ENCODE measurements around the gene SH2D6.
A peak's percentile ranks its signal among the peaks of the same experiment; 100 is the strongest.

The SH2D6 gene

DNA sequence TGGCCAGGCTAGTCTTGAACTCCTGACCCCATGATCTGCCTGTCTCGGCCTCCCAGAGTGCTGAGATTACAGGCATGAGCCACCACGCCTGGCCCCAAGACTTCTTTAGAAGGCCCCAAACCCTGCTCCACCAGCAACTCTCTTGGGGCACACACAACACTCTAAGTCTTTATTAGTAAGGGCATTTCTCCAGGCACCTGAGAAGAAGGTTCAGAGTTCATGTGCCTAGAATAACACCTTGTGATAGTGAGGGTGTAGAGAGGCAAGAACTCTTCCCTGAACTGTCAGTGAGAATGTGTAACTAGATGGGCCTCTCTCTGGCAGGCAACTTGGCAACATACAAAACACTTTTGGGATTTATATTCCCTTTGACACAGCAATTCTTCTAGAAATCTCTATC is 43.8 kb downstream of the SH2D6 start (continued):
- TF ChIP-seq, protein P1, sequence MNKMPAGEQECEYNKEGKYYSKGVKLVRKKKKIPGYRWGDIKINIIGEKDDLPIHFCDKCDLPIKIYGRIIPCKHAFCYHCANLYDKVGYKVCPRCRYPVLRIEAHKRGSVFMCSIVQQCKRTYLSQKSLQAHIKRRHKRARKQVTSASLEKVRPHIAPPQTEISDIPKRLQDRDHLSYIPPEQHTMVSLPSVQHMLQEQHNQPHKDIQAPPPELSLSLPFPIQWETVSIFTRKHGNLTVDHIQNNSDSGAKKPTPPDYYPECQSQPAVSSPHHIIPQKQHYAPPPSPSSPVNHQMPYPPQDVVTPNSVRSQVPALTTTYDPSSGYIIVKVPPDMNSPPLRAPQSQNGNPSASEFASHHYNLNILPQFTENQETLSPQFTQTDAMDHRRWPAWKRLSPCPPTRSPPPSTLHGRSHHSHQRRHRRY (tag by site-specific recombination; IDR thresholded peaks at IDR 0.05) = no peak
- TF ChIP-seq GLI4 (tag by site-specific recombination; IDR thresholded peaks at IDR 0.05) (no peak), TSHZ1 (tag by site-specific recombination; IDR thresholded peaks at IDR 0.05; ENCODE audit: borderline replicate concordance) (no peak)

DNA sequence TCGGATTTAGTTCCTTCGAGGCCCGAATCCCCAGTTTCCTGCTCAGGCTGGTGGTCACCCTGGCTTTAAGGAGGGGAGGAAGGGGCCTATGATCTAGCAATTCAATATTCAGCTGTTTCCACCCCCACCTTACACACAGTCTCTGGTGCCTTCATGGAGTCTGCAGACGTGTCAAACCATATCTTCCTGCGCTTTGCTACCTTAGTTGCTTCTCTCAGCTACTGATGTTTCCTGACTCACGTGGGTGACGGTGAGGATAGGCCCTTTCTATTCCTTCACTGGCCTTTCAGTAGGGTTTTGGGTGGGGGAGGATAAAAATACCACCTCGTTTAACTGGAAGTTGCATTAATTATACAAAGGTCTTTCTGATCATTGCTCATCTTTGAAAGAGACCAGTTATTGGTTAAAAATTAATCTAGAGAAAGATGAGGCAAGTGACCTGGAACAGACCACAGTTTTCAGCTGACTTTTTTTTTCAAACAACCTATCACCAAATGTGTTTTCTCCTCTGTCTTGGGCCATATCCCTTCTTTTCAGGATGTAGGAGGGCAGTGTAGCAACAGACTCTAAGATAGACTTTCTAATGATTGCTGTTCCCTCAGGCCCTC is 49.7 kb downstream of the SH2D6 start:
- ChIA-PET POLR2A (interaction anchor here (0.9 to 1.4 kb wide), 4 partner anchors 8 to 70 kb away, joined by 3 to 10 read pairs (median 4); partner anchors contain the start of genes MAT2A and SH2D6), CTCF (interaction anchor here (0.5 to 1.2 kb wide), 3 partner anchors 27 to 69 kb away, joined by 3 read pairs; no protein-coding TSS in a partner anchor)
- no peak overlapping the region for H3K4me3 ChIP-seq (ENCODE audit: low read depth, low read length)
- H3K36me3 ChIP-seq (ENCODE audit: control insufficient read depth in 2 of 2, insufficient read depth in 1 of 2, low read length in 2 of 2) = no peaks in the 10 kb centered on the region
- no peaks in the 10 kb centered on the region for H3K4me1 ChIP-seq (ENCODE audit: control insufficient read depth, insufficient read depth, low read length)
- H3K27ac ChIP-seq (ENCODE audit: extremely low read depth, low read depth, low read length) = no peak overlapping the region
- TF ChIP-seq, protein P2, sequence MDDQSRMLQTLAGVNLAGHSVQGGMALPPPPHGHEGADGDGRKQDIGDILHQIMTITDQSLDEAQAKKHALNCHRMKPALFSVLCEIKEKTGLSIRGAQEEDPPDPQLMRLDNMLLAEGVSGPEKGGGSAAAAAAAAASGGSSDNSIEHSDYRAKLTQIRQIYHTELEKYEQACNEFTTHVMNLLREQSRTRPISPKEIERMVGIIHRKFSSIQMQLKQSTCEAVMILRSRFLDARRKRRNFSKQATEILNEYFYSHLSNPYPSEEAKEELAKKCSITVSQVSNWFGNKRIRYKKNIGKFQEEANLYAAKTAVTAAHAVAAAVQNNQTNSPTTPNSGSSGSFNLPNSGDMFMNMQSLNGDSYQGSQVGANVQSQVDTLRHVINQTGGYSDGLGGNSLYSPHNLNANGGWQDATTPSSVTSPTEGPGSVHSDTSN (CRISPR knock-in tag; IDR thresholded peaks at IDR 0.05) = no peak
- TF ChIP-seq, protein P3, sequence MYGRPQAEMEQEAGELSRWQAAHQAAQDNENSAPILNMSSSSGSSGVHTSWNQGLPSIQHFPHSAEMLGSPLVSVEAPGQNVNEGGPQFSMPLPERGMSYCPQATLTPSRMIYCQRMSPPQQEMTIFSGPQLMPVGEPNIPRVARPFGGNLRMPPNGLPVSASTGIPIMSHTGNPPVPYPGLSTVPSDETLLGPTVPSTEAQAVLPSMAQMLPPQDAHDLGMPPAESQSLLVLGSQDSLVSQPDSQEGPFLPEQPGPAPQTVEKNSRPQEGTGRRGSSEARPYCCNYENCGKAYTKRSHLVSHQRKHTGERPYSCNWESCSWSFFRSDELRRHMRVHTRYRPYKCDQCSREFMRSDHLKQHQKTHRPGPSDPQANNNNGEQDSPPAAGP (tag by site-specific recombination; IDR thresholded peaks at IDR 0.05) = no peak
- TF ChIP-seq ZNF366 (tag by site-specific recombination; conservative IDR thresholded peaks at IDR 0.05) (no peak), ZEB2 (tag by site-specific recombination; IDR thresholded peaks at IDR 0.05) (no peak), KLF9 (tag by site-specific recombination; IDR thresholded peaks at IDR 0.05; ENCODE audit: low read depth) (no peak), SP2 (tag by site-specific recombination; IDR thresholded peaks at IDR 0.05) (no peak), ZNF521 (tag by site-specific recombination; IDR thresholded peaks at IDR 0.05) (no peak), ZNF654 (tag by site-specific recombination; IDR thresholded peaks at IDR 0.05; ENCODE audit: low read depth) (no peak), BCL11B (tag by site-specific recombination; IDR thresholded peaks at IDR 0.05; ENCODE audit: low read depth) (no peak)
- TF ChIP-seq, protein P4, sequence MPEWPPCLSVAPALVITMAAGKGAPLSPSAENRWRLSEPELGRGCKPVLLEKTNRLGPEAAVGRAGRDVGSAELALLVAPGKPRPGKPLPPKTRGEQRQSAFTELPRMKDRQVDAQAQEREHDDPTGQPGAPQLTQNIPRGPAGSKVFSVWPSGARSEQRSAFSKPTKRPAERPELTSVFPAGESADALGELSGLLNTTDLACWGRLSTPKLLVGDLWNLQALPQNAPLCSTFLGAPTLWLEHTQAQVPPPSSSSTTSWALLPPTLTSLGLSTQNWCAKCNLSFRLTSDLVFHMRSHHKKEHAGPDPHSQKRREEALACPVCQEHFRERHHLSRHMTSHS (tag by site-specific recombination; IDR thresholded peaks at IDR 0.05) = no peak
- H3K9me3 ChIP-seq (ENCODE audit: control insufficient read depth, insufficient read depth, low read depth, low read length) = no peaks in the 10 kb centered on the region

- ChIA-PET CTCF (interaction anchor here (0.5 to 1.2 kb wide), 3 partner anchors 27 to 68 kb away, joined by 3 read pairs; no protein-coding TSS in a partner anchor), POLR2A (interaction anchor here (0.6 to 1.4 kb wide), 5 partner anchors 8 to 70 kb away, joined by 3 to 10 read pairs (median 6); partner anchors contain the start of genes MAT2A and SH2D6)
- Histone ChIP-seq H3K27ac (ENCODE audit: extremely low read depth, low read depth, low read length) (no peak overlapping the region), H3K4me1 (ENCODE audit: control insufficient read depth, insufficient read depth, low read length) (no peaks in the 10 kb centered on the region), H3K4me3 (ENCODE audit: low read depth, low read length) (no peak overlapping the region), H3K9me3 (ENCODE audit: control insufficient read depth, insufficient read depth, low read depth, low read length) (no peaks in the 10 kb centered on the region), H3K36me3 (ENCODE audit: control insufficient read depth in 2 of 2, insufficient read depth in 1 of 2, low read length in 2 of 2) (no peaks in the 10 kb centered on the region)
- TF ChIP-seq ZNF707 (tag by site-specific recombination; IDR thresholded peaks at IDR 0.05) = no peak
- peak; percentile 69 for TF ChIP-seq FEZF1 (tag by site-specific recombination; IDR thresholded peaks at IDR 0.05)
- TF ChIP-seq ZNF133 (tag by site-specific recombination; IDR thresholded peaks at IDR 0.05) = no peak
- TF ChIP-seq, protein P5, sequence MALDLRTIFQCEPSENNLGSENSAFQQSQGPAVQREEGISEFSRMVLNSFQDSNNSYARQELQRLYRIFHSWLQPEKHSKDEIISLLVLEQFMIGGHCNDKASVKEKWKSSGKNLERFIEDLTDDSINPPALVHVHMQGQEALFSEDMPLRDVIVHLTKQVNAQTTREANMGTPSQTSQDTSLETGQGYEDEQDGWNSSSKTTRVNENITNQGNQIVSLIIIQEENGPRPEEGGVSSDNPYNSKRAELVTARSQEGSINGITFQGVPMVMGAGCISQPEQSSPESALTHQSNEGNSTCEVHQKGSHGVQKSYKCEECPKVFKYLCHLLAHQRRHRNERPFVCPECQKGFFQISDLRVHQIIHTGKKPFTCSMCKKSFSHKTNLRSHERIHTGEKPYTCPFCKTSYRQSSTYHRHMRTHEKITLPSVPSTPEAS (tag by site-specific recombination; IDR thresholded peaks at IDR 0.05) = 0 out of 2 replicates have a peak, but pooled peaks have one; percentile 15
- no peak for TF ChIP-seq ZNF433 (tag by site-specific recombination; IDR thresholded peaks at IDR 0.05; ENCODE audit: low read depth)
- no peak for TF ChIP-seq ZBTB48 (tag by site-specific recombination; IDR thresholded peaks at IDR 0.05)
- TF ChIP-seq BCL11A (tag by site-specific recombination; IDR thresholded peaks at IDR 0.05; ENCODE audit: low read depth) = no peak
- no peak for TF ChIP-seq ZNF16 (tag by site-specific recombination; IDR thresholded peaks at IDR 0.05; ENCODE audit: low read depth)
- 0 out of 2 replicates have a peak, but pooled peaks have one; percentile 19 for TF ChIP-seq ZNF600 (tag by site-specific recombination; IDR thresholded peaks at IDR 0.05)
- peak; percentile 61; the same call in 1 of the 2 replicates for TF ChIP-seq ZBTB17 (tag by site-specific recombination; IDR thresholded peaks at IDR 0.05)
These were observed 50.3 kb downstream of the SH2D6 start for GRCh38 chr2:85468704-85469349.

All from HEK293 (cell line).